ENCODE data around the gene LEF1.
"Not testable (repeated sequence)": the region's sequence is repeated elsewhere in the genome, so short reads cannot be mapped to it uniquely, and the experiment has no call there.

LEF1 gene

DNA sequence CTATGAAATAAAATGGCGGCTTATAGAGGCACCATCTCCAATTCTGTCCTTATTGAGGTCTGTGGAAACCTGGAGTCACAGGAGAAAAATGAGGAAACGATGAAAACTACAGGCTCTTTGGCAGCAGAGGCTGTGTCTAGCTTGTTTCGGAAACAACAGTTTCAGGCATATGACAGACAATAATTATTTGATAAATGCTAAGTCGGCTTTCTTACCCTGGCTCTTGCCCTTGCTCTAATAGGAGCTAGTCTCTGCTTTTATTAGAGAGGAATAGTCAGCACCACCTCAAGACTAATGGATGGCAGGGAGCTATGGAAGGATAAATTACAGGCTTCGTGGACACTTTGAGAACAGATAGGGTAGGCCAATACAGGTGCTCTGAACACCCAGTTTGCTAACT, 154.8 kb downstream of the LEF1 start:
- no peak for ATAC-seq
- TF ChIP-seq, protein P1, sequence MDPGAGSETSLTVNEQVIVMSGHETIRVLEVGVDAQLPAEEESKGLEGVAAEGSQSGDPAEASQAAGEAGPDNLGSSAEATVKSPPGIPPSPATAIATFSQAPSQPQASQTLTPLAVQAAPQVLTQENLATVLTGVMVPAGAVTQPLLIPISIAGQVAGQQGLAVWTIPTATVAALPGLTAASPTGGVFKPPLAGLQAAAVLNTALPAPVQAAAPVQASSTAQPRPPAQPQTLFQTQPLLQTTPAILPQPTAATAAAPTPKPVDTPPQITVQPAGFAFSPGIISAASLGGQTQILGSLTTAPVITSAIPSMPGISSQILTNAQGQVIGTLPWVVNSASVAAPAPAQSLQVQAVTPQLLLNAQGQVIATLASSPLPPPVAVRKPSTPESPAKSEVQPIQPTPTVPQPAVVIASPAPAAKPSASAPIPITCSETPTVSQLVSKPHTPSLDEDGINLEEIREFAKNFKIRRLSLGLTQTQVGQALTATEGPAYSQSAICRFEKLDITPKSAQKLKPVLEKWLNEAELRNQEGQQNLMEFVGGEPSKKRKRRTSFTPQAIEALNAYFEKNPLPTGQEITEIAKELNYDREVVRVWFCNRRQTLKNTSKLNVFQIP (CRISPR knock-in tag; IDR thresholded peaks at IDR 0.05; ENCODE audit: borderline replicate concordance, low read depth), result no peak
- no peak for TF ChIP-seq ZFP30 (CRISPR knock-in tag; IDR thresholded peaks at IDR 0.05)
- no peak for TF ChIP-seq ZNF8 (CRISPR knock-in tag; IDR thresholded peaks at IDR 0.05)
- TF ChIP-seq ISL1 (CRISPR knock-in tag; IDR thresholded peaks at IDR 0.05), result no peak
- no peak for TF ChIP-seq GLIS3 (CRISPR knock-in tag; IDR thresholded peaks at IDR 0.05)
- no peak for TF ChIP-seq ARNTL (CRISPR knock-in tag; IDR thresholded peaks at IDR 0.05; ENCODE audit: borderline replicate concordance, low read depth)
- no peak for TF ChIP-seq ZNF70 (CRISPR knock-in tag; IDR thresholded peaks at IDR 0.05)
- TF ChIP-seq, protein P2, sequence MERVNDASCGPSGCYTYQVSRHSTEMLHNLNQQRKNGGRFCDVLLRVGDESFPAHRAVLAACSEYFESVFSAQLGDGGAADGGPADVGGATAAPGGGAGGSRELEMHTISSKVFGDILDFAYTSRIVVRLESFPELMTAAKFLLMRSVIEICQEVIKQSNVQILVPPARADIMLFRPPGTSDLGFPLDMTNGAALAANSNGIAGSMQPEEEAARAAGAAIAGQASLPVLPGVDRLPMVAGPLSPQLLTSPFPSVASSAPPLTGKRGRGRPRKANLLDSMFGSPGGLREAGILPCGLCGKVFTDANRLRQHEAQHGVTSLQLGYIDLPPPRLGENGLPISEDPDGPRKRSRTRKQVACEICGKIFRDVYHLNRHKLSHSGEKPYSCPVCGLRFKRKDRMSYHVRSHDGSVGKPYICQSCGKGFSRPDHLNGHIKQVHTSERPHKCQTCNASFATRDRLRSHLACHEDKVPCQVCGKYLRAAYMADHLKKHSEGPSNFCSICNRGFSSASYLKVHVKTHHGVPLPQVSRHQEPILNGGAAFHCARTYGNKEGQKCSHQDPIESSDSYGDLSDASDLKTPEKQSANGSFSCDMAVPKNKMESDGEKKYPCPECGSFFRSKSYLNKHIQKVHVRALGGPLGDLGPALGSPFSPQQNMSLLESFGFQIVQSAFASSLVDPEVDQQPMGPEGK (CRISPR knock-in tag; IDR thresholded peaks at IDR 0.05; ENCODE audit: borderline replicate concordance), result no peak
- no peak for TF ChIP-seq ESRRG (CRISPR knock-in tag; IDR thresholded peaks at IDR 0.05)
- TF ChIP-seq OSR1 (CRISPR knock-in tag; IDR thresholded peaks at IDR 0.05), result no peak
- TF ChIP-seq, protein P3, sequence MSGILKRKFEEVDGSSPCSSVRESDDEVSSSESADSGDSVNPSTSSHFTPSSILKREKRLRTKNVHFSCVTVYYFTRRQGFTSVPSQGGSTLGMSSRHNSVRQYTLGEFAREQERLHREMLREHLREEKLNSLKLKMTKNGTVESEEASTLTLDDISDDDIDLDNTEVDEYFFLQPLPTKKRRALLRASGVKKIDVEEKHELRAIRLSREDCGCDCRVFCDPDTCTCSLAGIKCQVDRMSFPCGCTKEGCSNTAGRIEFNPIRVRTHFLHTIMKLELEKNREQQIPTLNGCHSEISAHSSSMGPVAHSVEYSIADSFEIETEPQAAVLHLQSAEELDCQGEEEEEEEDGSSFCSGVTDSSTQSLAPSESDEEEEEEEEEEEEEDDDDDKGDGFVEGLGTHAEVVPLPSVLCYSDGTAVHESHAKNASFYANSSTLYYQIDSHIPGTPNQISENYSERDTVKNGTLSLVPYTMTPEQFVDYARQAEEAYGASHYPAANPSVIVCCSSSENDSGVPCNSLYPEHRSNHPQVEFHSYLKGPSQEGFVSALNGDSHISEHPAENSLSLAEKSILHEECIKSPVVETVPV (CRISPR knock-in tag; IDR thresholded peaks at IDR 0.05), result no peak
- TF ChIP-seq BACH2 (CRISPR knock-in tag; IDR thresholded peaks at IDR 0.05; ENCODE audit: borderline replicate concordance), result no peak

DNA sequence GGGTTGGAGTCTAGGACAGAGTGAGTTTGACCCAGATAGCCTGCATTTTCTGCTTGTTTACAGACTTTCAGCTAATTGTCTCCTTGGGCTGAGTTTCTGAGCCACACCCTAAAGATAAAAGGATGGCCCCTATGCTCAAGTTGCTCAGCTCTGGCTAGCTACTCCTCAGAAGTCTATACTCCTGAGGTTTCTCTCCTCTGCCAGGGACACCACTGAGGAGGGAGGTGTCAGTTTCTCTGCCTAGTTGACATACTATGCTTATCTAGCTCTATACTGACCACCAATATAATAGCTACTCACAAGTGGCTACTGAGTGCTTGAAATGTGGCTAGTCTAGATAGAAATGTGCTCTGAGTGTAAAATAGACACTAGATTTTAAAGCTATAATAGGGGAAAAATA, 155.4 kb downstream of the LEF1 start:
- TF ChIP-seq, protein P2 (CRISPR knock-in tag; IDR thresholded peaks at IDR 0.05; ENCODE audit: borderline replicate concordance), result no peak
- TF ChIP-seq OSR1 (CRISPR knock-in tag; IDR thresholded peaks at IDR 0.05) (no peak), TOX (CRISPR knock-in tag; IDR thresholded peaks at IDR 0.05; ENCODE audit: borderline replicate concordance) (no peak), TCF4 (CRISPR knock-in tag; IDR thresholded peaks at IDR 0.05; ENCODE audit: borderline replicate concordance) (no peak), ZFP30 (CRISPR knock-in tag; IDR thresholded peaks at IDR 0.05) (no peak), ISL1 (CRISPR knock-in tag; IDR thresholded peaks at IDR 0.05) (no peak), ZNF8 (CRISPR knock-in tag; IDR thresholded peaks at IDR 0.05) (no peak), CSDC2 (CRISPR knock-in tag; IDR thresholded peaks at IDR 0.05) (no peak), ZNF565 (CRISPR knock-in tag; conservative IDR thresholded peaks at IDR 0.05; ENCODE audit: low read depth) (no peak), ESRRG (CRISPR knock-in tag; IDR thresholded peaks at IDR 0.05) (no peak), PPARA (CRISPR knock-in tag; IDR thresholded peaks at IDR 0.05; ENCODE audit: borderline replicate concordance) (no peak), SNAI2 (CRISPR knock-in tag; IDR thresholded peaks at IDR 0.05) (no peak), ZFP3 (CRISPR knock-in tag; IDR thresholded peaks at IDR 0.05) (no peak), ZC3H10 (CRISPR knock-in tag; IDR thresholded peaks at IDR 0.05) (no peak)
- TF ChIP-seq, protein P3 (CRISPR knock-in tag; IDR thresholded peaks at IDR 0.05), result no peak
- TF ChIP-seq, protein P4, sequence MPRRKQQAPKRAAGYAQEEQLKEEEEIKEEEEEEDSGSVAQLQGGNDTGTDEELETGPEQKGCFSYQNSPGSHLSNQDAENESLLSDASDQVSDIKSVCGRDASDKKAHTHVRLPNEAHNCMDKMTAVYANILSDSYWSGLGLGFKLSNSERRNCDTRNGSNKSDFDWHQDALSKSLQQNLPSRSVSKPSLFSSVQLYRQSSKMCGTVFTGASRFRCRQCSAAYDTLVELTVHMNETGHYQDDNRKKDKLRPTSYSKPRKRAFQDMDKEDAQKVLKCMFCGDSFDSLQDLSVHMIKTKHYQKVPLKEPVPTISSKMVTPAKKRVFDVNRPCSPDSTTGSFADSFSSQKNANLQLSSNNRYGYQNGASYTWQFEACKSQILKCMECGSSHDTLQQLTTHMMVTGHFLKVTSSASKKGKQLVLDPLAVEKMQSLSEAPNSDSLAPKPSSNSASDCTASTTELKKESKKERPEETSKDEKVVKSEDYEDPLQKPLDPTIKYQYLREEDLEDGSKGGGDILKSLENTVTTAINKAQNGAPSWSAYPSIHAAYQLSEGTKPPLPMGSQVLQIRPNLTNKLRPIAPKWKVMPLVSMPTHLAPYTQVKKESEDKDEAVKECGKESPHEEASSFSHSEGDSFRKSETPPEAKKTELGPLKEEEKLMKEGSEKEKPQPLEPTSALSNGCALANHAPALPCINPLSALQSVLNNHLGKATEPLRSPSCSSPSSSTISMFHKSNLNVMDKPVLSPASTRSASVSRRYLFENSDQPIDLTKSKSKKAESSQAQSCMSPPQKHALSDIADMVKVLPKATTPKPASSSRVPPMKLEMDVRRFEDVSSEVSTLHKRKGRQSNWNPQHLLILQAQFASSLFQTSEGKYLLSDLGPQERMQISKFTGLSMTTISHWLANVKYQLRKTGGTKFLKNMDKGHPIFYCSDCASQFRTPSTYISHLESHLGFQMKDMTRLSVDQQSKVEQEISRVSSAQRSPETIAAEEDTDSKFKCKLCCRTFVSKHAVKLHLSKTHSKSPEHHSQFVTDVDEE (CRISPR knock-in tag; IDR thresholded peaks at IDR 0.05), result no peak
- ATAC-seq, result no peak

DNA sequence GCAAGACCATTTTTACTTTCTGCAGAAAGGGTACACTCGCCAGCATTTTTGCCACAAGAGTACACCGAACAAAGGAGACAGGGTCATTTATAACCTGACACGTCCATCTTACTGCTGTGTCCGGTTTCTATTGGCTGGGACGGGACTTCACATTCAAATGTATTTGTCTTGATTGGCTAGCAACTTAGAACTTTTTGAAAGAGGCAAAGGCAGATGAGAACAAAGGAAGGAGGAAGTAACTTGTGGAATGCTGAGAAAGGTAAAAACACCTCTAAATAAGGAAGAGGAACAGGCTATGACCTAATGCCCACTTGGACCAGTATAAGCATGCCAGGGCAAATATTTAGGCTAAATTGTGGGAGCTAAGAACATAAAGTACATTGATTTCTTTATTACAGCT, 156.3 kb downstream of the LEF1 start:
- ATAC-seq, result not testable (repeated sequence)

Measured in SK-N-SH treated with all-trans-retinoic acid at 6 μM for 48 hours (cell line).